GM18511 (cell line): ENCODE data around the gene THBS1.

Experiments used
- ATAC-seq: cut with Tn5 transposase; IDR thresholded peaks from one replicate; pipeline ENCODE4 v1.9.1; 2021; ENCODE audit warnings: mild to moderate bottlenecking, moderate library complexity; ENCODE audit not compliant: unreplicated experiment

THBS1 gene

GRCh38 chr15:39628546-39629257 lies 47.8 kb downstream of the THBS1 start:
- no peak for ATAC-seq

GRCh38 chr15:39629371-39629770 lies 48.5 kb downstream of the THBS1 start:
- ATAC-seq, result no peak

- no peak for ATAC-seq
These were observed 49.0 kb downstream of the THBS1 start for GRCh38 chr15:39629906-39630305.

- no peak for ATAC-seq
These were observed 50.5 kb downstream of the THBS1 start for GRCh38 chr15:39631357-39631756.

- ATAC-seq, result no peak
These were observed 57.2 kb downstream of the THBS1 start for GRCh38 chr15:39638041-39638440.

GRCh38 chr15:39639037-39639436 lies 58.2 kb downstream of the THBS1 start:
- ATAC-seq, result no peak

- no peak for ATAC-seq
These were observed 59.8 kb downstream of the THBS1 start for GRCh38 chr15:39640665-39641064.

- no peak for ATAC-seq
These were observed 60.5 kb downstream of the THBS1 start for GRCh38 chr15:39641191-39641889.

GRCh38 chr15:39642011-39642640 lies 61.2 kb downstream of the THBS1 start:
- no peak for ATAC-seq

- no peak for ATAC-seq
These were observed 62.8 kb downstream of the THBS1 start for GRCh38 chr15:39643727-39644126.

- ATAC-seq, result no peak
These were observed 63.3 kb downstream of the THBS1 start for GRCh38 chr15:39644136-39644535.

- ATAC-seq, result no peak
These were observed 64.5 kb downstream of the THBS1 start for GRCh38 chr15:39645138-39645975.

- no peak for ATAC-seq
These were observed 65.0 kb downstream of the THBS1 start for GRCh38 chr15:39645976-39646257.

- ATAC-seq, result no peak
These were observed 65.5 kb downstream of the THBS1 start for GRCh38 chr15:39646425-39646824.
